Ovary (tissue), 9 donors: ENCODE results near the gene HEATR9. TPM values are rescaled to one million over a fixed set of nuclear protein-coding genes. Genes with fewer than 3 reads are reported as not detected.

Source experiments
- DNase-seq, 5 donors: peaks; one replicate each; pipeline ENCODE4 v3.0.0-alpha.2; 2019 to 2020
- H3K27ac ChIP-seq, 2 donors: fragments of 200-600 bp; one replicate each; pipeline versions ENCODE4 v1.5.1 to v1.8.0; 2019 to 2022
- H3K27me3 ChIP-seq: fragments of 200-600 bp; one replicate; pipeline ENCODE4 v1.8.0; 2022
- H3K36me3 ChIP-seq: fragments of 200-600 bp; sonication (generic); one replicate; pipeline ENCODE4 v1.5.1; 2019
- H3K4me1 ChIP-seq: one replicate; pipeline ENCODE4 v1.8.1; 2013; ENCODE audit warnings: mild to moderate bottlenecking, moderate library complexity; ENCODE audit not compliant: insufficient read depth
- H3K4me3 ChIP-seq: fragments of 200-600 bp; sonication (generic); one replicate; pipeline ENCODE4 v1.5.1; 2017
- H3K9me3 ChIP-seq, 2 donors: fragments of 200-600 bp in 1 of 2; sonication (generic) in 1 of 2; one replicate each; pipeline versions ENCODE4 v1.5.1 to v1.8.1; 2013 to 2019; ENCODE audit warnings: mild to moderate bottlenecking in 1 of 2, moderate library complexity in 1 of 2
- CTCF ChIP-seq, 3 donors: fragments of 450-650 bp in 2 of 3; fragments of 200-600 bp in 1 of 3; IDR thresholded peaks; one replicate each; pipeline versions ENCODE4 v1.5.1 to v1.8.0; 2016 to 2022; ENCODE audit warnings: antibody characterized with exemption in 3 of 3, mild to moderate bottlenecking in 1 of 3
- EP300 ChIP-seq: sonication (generic); formaldehyde crosslinking; IDR thresholded peaks from one replicate; pipeline ENCODE4 v1.6.1; 2017; ENCODE audit warnings: antibody characterized with exemption
- POLR2A ChIP-seq: fragments of 450-650 bp; IDR thresholded peaks from one replicate; pipeline ENCODE4 v1.6.1; 2017; ENCODE audit warnings: antibody characterized with exemption, mild to moderate bottlenecking, moderate library complexity
- WGBS, 3 donors: extraction: QIAGEN DNeasy Blood & Tissue Kit in 1 of 3; methylation state at CpG; one replicate each; pipeline versions ENCODE4 v1.1.5 to v1.1.7; 2013 to 2017; 5-methylcytosine and 5-hydroxymethylcytosine counted together
- intact Hi-C, 4 donors: fragments of 100-400 bp; cut with DNase I; formaldehyde crosslinking; loops; one replicate each; pipeline versions ENCODE4 v1.11.0 to v1.15.1; 2022 to 2023
- polyA plus RNA-seq, 2 donors: library from polyadenylated mRNA; stranded (reverse); fragments of 200-250 nt in 1 of 2; fragments of 350-450 nt in 1 of 2; fragmentation: Illumina TruSeq in 1 of 2; extraction: RNeasy Lipid Tissue Mini Kit (QIAGEN cat#74804) in 1 of 2; gene quantifications; one replicate each; pipeline ENCODE4 v1.2.3, GENCODE V29; 2013 to 2014
- total RNA-seq, 7 donors: library from RNA; depleted of rRNA in 2 of 7; stranded (reverse); fragments of >200 nt in 2 of 7; fragmentation: NEBNext Ultra II Directional in 3 of 7; extraction: Animal tissue kit (Norgen Biotek cat#: 25700) in 3 of 7; gene quantifications; one replicate each; pipeline versions ENCODE4 v1.1.0 to v1.2.4, GENCODE V29; 2016 to 2023
- donor health status: DM: no; HTN: no; CAD: no; lungs with moderate emphysema.
- donor health status: DM: no; HTN: no; CAD: no.
- donor health status: Bipolar disorder and iron deficiency.
- donor health status: DM: yes; HTN: yes; CAD: no.
- donor health status: DM: no; HTN: no; CAD: no.
- donor health status: DM: yes; HTN: yes; CAD: no.

The HEATR9 gene
- total and polyA plus RNA-seq, 9 donors: 0.18 TPM; not detected in 8

DNA sequence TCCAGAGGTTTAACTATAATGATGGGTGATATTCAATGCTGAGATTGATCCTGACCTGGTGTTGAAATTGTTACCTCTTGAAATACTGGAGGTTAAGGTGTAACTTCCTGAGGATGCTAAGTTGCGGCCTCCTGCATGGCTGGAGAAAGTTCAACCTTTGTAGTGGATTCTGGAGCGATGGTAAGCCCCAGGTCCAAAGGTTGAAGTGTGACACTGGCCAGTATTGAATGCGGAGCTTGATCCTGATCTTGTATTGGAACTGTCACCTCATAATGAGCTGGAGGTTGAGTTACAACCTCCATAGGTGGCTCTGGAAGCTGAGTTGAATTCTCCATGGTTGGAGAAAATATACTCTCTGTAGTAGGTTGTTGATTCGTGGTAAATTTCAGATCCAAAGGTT lies 44.9 kb upstream of the HEATR9 start:
- H3K9me3 ChIP-seq: no peaks in the 10 kb centered on the region
- TF ChIP-seq EP300 (no peak), POLR2A (no peak), CTCF (IDR thresholded peaks at IDR 0.05) (no peak)
- no peak overlapping the region for H3K27ac ChIP-seq
- WGBS, 3 donors: 80 to 94% (median 85%) methylated on average over 4 of the region's 4 CpGs
- H3K4me1 ChIP-seq: no peaks in the 10 kb centered on the region
- intact Hi-C loops: no loop called here
- no peaks in the 10 kb centered on the region for H3K27me3 ChIP-seq
- H3K4me3 ChIP-seq: no peak overlapping the region
- H3K36me3 ChIP-seq: no peaks in the 10 kb centered on the region
- no peak for DNase-seq

DNA sequence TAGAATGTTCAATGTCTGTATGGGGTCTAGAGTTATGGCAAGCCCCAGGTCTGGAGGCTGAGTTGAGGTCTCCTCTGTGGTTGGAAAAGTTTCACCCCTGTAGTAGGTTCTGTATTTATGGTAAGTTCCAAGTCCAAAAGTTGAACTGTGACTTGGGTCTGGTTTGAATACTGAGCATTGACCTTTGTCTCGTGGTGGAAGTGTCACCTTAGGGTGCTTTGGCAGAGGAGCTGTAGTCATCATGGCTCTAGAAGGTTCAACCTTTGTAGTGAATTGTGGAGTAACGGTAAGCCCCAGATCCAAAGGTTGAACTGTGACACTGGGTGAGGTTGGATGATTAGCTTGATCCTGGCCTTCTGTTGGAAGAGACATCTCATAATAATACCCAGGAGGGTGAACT lies 44.3 kb upstream of the HEATR9 start:
- Histone ChIP-seq H3K4me3 (no peak overlapping the region), H3K9me3 (no peaks in the 10 kb centered on the region), H3K36me3 (no peaks in the 10 kb centered on the region), H3K27ac (no peak overlapping the region), H3K27me3 (no peaks in the 10 kb centered on the region), H3K4me1 (no peaks in the 10 kb centered on the region)
- 70 to 82% (median 82%) methylated on average over 2 of the region's 2 CpGs for WGBS, 3 donors
- intact Hi-C loops: no loop called here
- no peak for DNase-seq
- TF ChIP-seq EP300 (no peak), POLR2A (no peak), CTCF (IDR thresholded peaks at IDR 0.05) (no peak)

GRCh38 chr17:35912339-35912912 lies 43.7 kb upstream of the HEATR9 start:
- H3K27ac ChIP-seq: no peak overlapping the region
- H3K9me3 ChIP-seq: no peaks in the 10 kb centered on the region
- no peak for TF ChIP-seq POLR2A
- TF ChIP-seq EP300: no peak
- no peak for TF ChIP-seq CTCF (IDR thresholded peaks at IDR 0.05)
- no peak overlapping the region for H3K4me3 ChIP-seq
- no peaks in the 10 kb centered on the region for H3K27me3 ChIP-seq
- no peak for DNase-seq
- H3K4me1 ChIP-seq: no peaks in the 10 kb centered on the region
- intact Hi-C loops: no loop called here
- H3K36me3 ChIP-seq: no peaks in the 10 kb centered on the region
- 97 to 100% (median 98%) methylated on average over 3 of the region's 3 CpGs for WGBS, 3 donors

- Histone ChIP-seq H3K9me3 (no peaks in the 10 kb centered on the region), H3K36me3 (no peaks in the 10 kb centered on the region), H3K4me1 (no peaks in the 10 kb centered on the region), H3K27me3 (no peaks in the 10 kb centered on the region), H3K27ac (no peak overlapping the region), H3K4me3 (no peak overlapping the region)
- WGBS, 3 donors: 78 to 82% (median 80%) methylated on average over 3 of the region's 3 CpGs
- intact Hi-C loops: no loop called here
- TF ChIP-seq CTCF (IDR thresholded peaks at IDR 0.05) (no peak), EP300 (no peak), POLR2A (no peak)
- DNase-seq: no peak
Measured at GRCh38 chr17:35909408-35909807, 40.7 kb upstream of the HEATR9 start.
